CD4-positive, alpha-beta memory T cell (primary cell): ENCODE results near the gene CSF2RB. TPM values are rescaled to one million over a fixed set of nuclear protein-coding genes. Genes with fewer than 3 reads are reported as not detected.

Experiments used
- CTCF ChIA-PET: fragments of 350-600 bp; sonication (Branson Sonifier 250); formaldehyde crosslinking; loops from one replicate; lab custom pipeline; 2021; ENCODE audit warnings: inconsistent platforms; ENCODE audit not compliant: partially characterized antibody; lab: Charles Lee
- POLR2A ChIA-PET: fragments of 350-600 bp; sonication (Branson Sonifier 250); formaldehyde crosslinking; loops from one replicate; lab custom pipeline; 2021; ENCODE audit not compliant: partially characterized antibody; lab: Charles Lee
- DNase-seq, 5 donors: peaks; one replicate each; pipeline versions ENCODE4 v3.0.0 to v3.0.0-alpha.2; 2020 to 2022; ENCODE audit warnings: mixed read lengths in 1 of 5
- H3K27ac ChIP-seq: one replicate; pipeline ENCODE4 v1.7.0; 2013; ENCODE audit warnings: low read depth, low read length
- H3K27me3 ChIP-seq: 2 replicates; pipeline ENCODE4 v1.7.0; 2013; ENCODE audit warnings: mild to moderate bottlenecking, low read length, moderate library complexity; ENCODE audit not compliant: insufficient read depth
- H3K36me3 ChIP-seq: 2 replicates; pipeline ENCODE4 v1.7.0; 2013; ENCODE audit warnings: mild to moderate bottlenecking, low read length, moderate library complexity; ENCODE audit not compliant: insufficient read depth
- H3K4me1 ChIP-seq: 2 replicates; pipeline ENCODE4 v1.7.0; 2013; ENCODE audit warnings: mild to moderate bottlenecking, low read length, moderate library complexity; ENCODE audit not compliant: insufficient read depth
- H3K4me3 ChIP-seq, 2 donors: one replicate each; pipeline ENCODE4 v1.7.0; 2013; ENCODE audit warnings: low read length in 2 of 2, mild to moderate bottlenecking in 1 of 2
- H3K9me3 ChIP-seq, 2 donors: one replicate each; pipeline ENCODE4 v1.7.0; 2013; ENCODE audit warnings: low read length in 2 of 2, control low read depth in 1 of 2; ENCODE audit not compliant: control insufficient read depth in 1 of 2
- H3K27ac Mint-ChIP-seq, 7 donors: one replicate each; pipeline ENCODE4 v1.8.0; 2020 to 2021; ENCODE audit warnings: mixed read lengths in 7 of 7, mild to moderate bottlenecking in 6 of 7, inconsistent platforms in 3 of 7, moderate library complexity in 3 of 7
- H3K27me3 Mint-ChIP-seq, 2 donors: one replicate each; pipeline ENCODE4 v1.8.0; 2020 to 2021; ENCODE audit warnings: mixed read lengths in 2 of 2
- H3K36me3 Mint-ChIP-seq, 2 donors: one replicate each; pipeline ENCODE4 v1.8.0; 2020 to 2021; ENCODE audit warnings: mixed read lengths in 2 of 2, inconsistent platforms in 1 of 2, mild to moderate bottlenecking in 1 of 2
- H3K4me1 Mint-ChIP-seq, 4 donors: one replicate each; pipeline ENCODE4 v1.8.0; 2020 to 2021; ENCODE audit warnings: mixed read lengths in 4 of 4, mild to moderate bottlenecking in 1 of 4
- H3K4me3 Mint-ChIP-seq, 8 donors: one replicate each; pipeline ENCODE4 v1.8.0; 2020 to 2021; ENCODE audit warnings: mixed read lengths in 8 of 8, mild to moderate bottlenecking in 7 of 8, moderate library complexity in 6 of 8, inconsistent platforms in 3 of 8
- H3K9me3 Mint-ChIP-seq, 8 donors: one replicate each; pipeline ENCODE4 v1.8.0; 2020 to 2021; ENCODE audit warnings: mixed read lengths in 8 of 8, mild to moderate bottlenecking in 5 of 8, inconsistent platforms in 3 of 8, moderate library complexity in 1 of 8
- intact Hi-C: fragments of 100-400 bp; cut with micrococcal nuclease; formaldehyde crosslinking; loops from one replicate; pipeline ENCODE4 v1.15.1; 2023
- polyA plus RNA-seq, 2 donors: library from polyadenylated mRNA; unstranded; fragments of 300-500 nt; fragmentation: Illumina TruSeq; gene quantifications; one replicate each; pipeline ENCODE4 v1.2.3, GENCODE V29; 2021
- total RNA-seq, 2 experiments: library from RNA; stranded (reverse); gene quantifications; one replicate each; pipeline ENCODE4 v1.2.3, GENCODE V29; 2021

CSF2RB gene
- total and polyA plus RNA-seq, 4 experiments from 2014 or later = 0.34 to 1.2 (median 1.2) TPM; not detected in 1

DNA sequence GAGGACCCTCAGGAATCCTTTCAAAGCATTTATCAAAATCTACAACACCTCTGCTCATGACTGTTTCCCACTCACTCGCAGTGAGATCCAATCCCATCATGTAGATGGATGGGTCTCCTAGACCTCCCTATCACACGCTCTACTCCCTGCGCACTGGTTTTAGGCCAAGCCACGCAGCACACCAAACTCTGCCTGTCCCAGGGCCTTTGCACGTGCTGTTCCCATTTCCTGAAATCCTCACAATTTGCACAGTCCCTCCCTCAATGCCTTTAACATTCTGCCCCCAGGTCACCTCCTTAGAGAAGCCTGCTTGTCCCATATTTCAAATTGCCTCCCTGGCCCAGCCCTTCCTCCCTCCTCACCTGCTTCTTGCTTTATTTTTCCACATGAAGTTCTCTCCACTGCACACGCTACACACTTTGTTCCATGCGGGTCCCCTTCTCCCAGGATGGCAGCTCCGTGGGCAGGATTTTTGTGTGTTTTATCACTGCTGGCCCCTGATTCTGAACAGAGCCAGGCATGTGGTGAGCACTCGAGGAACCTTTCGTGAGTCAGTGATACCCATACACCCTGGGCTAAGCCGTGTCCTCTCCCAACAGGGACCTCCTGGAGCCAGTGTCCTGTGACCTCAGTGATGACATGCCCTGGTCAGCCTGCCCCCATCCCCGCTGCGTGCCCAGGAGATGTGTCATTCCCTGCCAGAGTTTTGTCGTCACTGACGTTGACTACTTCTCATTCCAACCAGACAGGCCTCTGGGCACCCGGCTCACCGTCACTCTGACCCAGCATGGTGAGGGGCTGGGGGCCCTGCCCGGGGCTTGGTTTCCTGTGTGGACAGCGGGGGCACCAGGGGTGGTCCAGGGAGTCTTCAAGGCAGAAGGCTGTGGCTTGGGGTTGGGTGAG, 12.2 kb downstream of the CSF2RB start:
- Mint-ChIP-seq H3K27ac (peak overlapping the region in 2 of 7 donors; percentile 17 to 48), H3K4me1 (no peaks in the 10 kb centered on the region)
- CTCF ChIA-PET = no interaction called here

DNA sequence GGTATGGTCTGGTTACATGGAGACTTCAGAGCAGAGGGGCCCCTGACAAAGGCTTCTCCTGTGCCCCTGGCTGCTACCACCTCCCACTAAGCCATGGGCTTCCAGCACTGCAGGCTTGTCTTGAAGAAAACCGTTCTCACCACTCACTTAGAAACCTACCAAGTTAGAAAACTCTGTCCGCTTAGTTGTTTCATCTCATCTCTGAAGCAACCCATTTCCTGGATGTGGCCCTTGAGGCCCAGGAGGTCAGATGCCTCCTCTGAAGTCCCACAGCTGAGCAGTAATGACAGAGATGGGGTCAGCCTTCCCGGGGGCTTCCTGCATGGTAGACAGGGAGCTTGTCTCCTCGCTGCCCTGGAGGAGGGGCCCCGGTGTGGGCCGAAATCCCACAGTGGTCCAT, 12.9 kb downstream of the CSF2RB start:
- H3K9me3 Mint-ChIP-seq = no peaks in the 10 kb centered on the region
- no peaks in the 10 kb centered on the region for H3K36me3 ChIP-seq
- no peaks in the 10 kb centered on the region for H3K36me3 Mint-ChIP-seq
- H3K27me3 Mint-ChIP-seq = peaks cover 9 to 23% of the 10 kb centered on the region in 2 donors
- POLR2A ChIA-PET = no interaction called here
- no peak overlapping the region for H3K4me3 ChIP-seq
- no peaks in the 10 kb centered on the region for H3K27me3 ChIP-seq
- no peaks in the 10 kb centered on the region for H3K9me3 ChIP-seq
- DNase-seq = no peak
- no peak overlapping the region for H3K27ac Mint-ChIP-seq
- H3K27ac ChIP-seq = no peak overlapping the region
- H3K4me1 ChIP-seq = no peaks in the 10 kb centered on the region
- no peaks in the 10 kb centered on the region for H3K4me1 Mint-ChIP-seq
- CTCF ChIA-PET = interaction anchor here (1.4 kb wide), 1 partner anchor 70 kb away, joined by 3 read pairs; no protein-coding TSS in a partner anchor
- intact Hi-C loops = no loop called here
- no peak overlapping the region for H3K4me3 Mint-ChIP-seq

More for the DNA sequence above, 12.2 kb downstream of the CSF2RB start:
- no peaks in the 10 kb centered on the region for H3K27me3 ChIP-seq
- POLR2A ChIA-PET = no interaction called here
- no peaks in the 10 kb centered on the region for H3K36me3 Mint-ChIP-seq
- no peaks in the 10 kb centered on the region for H3K36me3 ChIP-seq
- H3K4me3 ChIP-seq = no peak overlapping the region
- no peak overlapping the region for H3K4me3 Mint-ChIP-seq
- no peak overlapping the region for H3K27ac ChIP-seq
- H3K27me3 Mint-ChIP-seq = peaks cover 11 to 29% of the 10 kb centered on the region in 2 donors
- no peak for DNase-seq
- no peaks in the 10 kb centered on the region for H3K4me1 ChIP-seq
- H3K9me3 Mint-ChIP-seq = no peaks in the 10 kb centered on the region
- intact Hi-C loops = no loop called here
- H3K9me3 ChIP-seq = no peaks in the 10 kb centered on the region

DNA sequence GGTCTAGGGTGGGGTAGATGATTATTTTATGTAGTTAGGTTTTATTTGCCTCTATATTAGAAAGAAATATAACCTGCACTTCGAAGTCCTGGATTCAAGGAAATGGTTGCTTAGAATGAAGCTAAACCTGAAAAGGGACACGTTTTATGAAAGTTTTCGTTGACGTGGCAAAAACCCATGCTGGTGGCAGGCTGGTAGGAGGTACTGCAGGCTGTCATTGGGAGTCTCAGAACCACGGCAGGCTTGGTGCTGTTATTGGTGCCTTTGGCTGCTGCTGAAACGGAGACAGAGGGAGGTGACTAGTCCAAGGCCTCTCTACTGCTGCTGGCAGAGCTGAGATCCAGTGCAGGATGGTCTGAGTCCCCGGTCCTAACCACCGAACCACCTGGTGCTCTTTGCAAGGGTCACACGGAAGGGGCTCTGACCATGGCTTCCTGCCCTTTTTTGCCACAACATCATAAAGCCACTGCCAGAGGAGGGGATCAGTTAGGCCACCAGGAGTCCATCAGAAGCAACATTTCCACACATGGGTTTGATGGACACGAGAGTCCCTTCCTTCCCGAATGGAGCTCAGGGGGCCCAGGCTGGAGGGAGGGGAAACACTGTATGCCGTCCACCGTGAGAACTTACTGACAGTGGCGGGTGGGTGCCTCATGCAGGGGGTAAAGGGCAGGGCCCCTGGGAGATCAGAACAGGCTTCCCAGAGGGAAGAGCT, 13.4 kb downstream of the CSF2RB start:
- CTCF ChIA-PET = interaction anchor here (1.4 kb wide), 1 partner anchor 71 kb away, joined by 3 read pairs; no protein-coding TSS in a partner anchor
- Histone ChIP-seq H3K27ac (no peak overlapping the region), H3K27me3 (no peaks in the 10 kb centered on the region), H3K4me3 (no peak overlapping the region), H3K4me1 (no peaks in the 10 kb centered on the region), H3K9me3 (no peaks in the 10 kb centered on the region), H3K36me3 (no peaks in the 10 kb centered on the region)
- Mint-ChIP-seq H3K27ac (peak overlapping the region in 1 of 7 donors; percentile 13), H3K36me3 (no peaks in the 10 kb centered on the region), H3K9me3 (no peaks in the 10 kb centered on the region), H3K27me3 (peaks cover 9 to 22% of the 10 kb centered on the region in 2 donors), H3K4me3 (no peak overlapping the region), H3K4me1 (no peaks in the 10 kb centered on the region)
- POLR2A ChIA-PET = no interaction called here
- DNase-seq = no peak
- intact Hi-C loops = no loop called here

DNA sequence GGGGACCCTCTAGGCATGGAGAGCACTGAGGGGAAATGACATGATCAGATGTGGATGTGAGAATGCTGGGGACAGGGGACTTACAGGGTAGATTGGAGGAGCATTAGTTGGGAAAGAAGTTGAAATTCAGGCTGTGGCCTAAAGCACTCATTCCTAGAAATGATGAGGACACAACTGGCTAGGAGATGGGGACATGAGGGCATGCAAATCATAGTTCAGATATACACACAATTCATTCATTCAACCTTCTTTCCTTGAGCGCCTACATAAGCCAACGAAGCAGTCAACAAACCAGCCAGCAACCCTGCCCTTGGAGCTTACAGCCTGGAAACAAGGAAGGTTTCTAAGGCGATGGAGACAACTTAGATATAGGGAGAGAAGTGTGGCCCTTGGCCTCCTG, 14.2 kb downstream of the CSF2RB start:
- no peak for DNase-seq
- POLR2A ChIA-PET = no interaction called here
- H3K4me3 ChIP-seq = no peak overlapping the region
- H3K36me3 ChIP-seq = no peaks in the 10 kb centered on the region
- no peak overlapping the region for H3K27ac ChIP-seq
- no peak overlapping the region for H3K4me3 Mint-ChIP-seq
- CTCF ChIA-PET = interaction anchor here (1.4 kb wide), 1 partner anchor 72 kb away, joined by 3 read pairs; no protein-coding TSS in a partner anchor
- no peak overlapping the region for H3K27ac Mint-ChIP-seq
- H3K4me1 ChIP-seq = no peaks in the 10 kb centered on the region
- no peaks in the 10 kb centered on the region for H3K9me3 ChIP-seq
- intact Hi-C loops = no loop called here
- no peaks in the 10 kb centered on the region for H3K27me3 ChIP-seq
- no peaks in the 10 kb centered on the region for H3K9me3 Mint-ChIP-seq
- H3K4me1 Mint-ChIP-seq = no peaks in the 10 kb centered on the region
- no peaks in the 10 kb centered on the region for H3K36me3 Mint-ChIP-seq
- peaks cover 9 to 23% of the 10 kb centered on the region in 2 donors for H3K27me3 Mint-ChIP-seq

DNA sequence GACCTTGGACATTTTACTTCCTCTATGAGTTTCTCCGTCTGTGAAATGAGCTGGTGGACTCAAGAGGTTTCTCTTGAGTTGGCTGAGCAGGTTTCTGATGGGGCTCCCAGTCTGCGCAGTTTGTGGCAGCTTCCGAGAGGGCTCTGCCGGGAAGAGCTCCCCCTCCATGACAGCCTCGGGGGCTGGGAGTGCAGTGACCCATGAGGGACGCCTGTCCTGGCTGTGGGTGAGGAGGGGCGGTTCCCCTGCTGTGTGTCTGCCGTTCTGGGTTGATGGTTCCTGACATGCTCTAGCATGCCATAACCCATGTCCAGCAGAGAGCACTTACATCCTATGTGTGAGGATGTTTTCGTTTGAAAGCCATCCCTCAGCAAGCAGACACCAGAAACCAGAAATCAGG, 14.8 kb downstream of the CSF2RB start:
- H3K9me3 ChIP-seq = no peaks in the 10 kb centered on the region
- Mint-ChIP-seq H3K36me3 (no peaks in the 10 kb centered on the region), H3K9me3 (no peaks in the 10 kb centered on the region), H3K27ac (no peak overlapping the region), H3K4me1 (no peaks in the 10 kb centered on the region), H3K4me3 (no peak overlapping the region), H3K27me3 (peaks cover 9 to 24% of the 10 kb centered on the region in 2 donors)
- no peaks in the 10 kb centered on the region for H3K4me1 ChIP-seq
- POLR2A ChIA-PET = no interaction called here
- H3K27me3 ChIP-seq = no peaks in the 10 kb centered on the region
- DNase-seq = no peak
- no peak overlapping the region for H3K4me3 ChIP-seq
- intact Hi-C loops = no loop called here
- H3K36me3 ChIP-seq = no peaks in the 10 kb centered on the region
- CTCF ChIA-PET = no interaction called here
- no peak overlapping the region for H3K27ac ChIP-seq

DNA sequence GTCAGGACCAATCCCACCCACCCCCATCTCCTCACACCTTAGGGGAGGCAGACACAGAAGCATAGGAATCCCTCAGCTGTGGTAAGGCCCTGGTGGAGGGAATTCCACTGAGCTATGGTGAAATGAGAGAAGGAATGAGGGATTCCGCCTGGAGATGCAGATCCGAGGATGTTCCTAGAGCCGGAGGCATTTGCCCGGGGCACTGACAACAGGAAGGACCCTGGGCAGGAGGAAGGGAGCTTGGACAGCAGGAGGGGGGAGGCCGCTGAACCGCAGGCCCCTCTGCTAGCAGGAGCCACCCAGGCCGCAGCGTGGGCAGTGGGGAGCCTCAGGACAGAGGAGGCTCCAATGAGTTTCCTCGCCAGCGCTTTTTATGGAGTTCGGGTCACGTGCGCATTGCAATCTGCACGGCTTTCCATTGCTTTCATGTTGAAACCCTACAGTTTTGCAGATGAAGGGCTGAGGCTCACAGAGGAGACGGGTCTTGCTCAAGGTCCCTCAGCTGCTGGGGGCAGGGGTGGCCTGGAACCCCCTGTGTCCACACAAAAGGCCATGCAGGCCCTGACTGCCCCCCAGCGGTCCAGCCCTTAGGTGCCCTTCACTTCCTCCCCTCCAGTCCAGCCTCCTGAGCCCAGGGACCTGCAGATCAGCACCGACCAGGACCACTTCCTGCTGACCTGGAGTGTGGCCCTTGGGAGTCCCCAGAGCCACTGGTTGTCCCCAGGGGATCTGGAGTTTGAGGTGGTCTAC, 15.5 kb downstream of the CSF2RB start:
- no peaks in the 10 kb centered on the region for H3K9me3 Mint-ChIP-seq
- intact Hi-C loops = no loop called here
- Histone ChIP-seq H3K9me3 (no peaks in the 10 kb centered on the region), H3K4me3 (no peak overlapping the region), H3K4me1 (no peaks in the 10 kb centered on the region), H3K36me3 (no peaks in the 10 kb centered on the region), H3K27ac (no peak overlapping the region), H3K27me3 (no peaks in the 10 kb centered on the region)
- H3K36me3 Mint-ChIP-seq = no peaks in the 10 kb centered on the region
- H3K27ac Mint-ChIP-seq = peak overlapping the region in 1 of 7 donors; percentile 30
- POLR2A ChIA-PET = no interaction called here
- H3K4me3 Mint-ChIP-seq = no peak overlapping the region
- no peak for DNase-seq
- CTCF ChIA-PET = no interaction called here
- no peaks in the 10 kb centered on the region for H3K4me1 Mint-ChIP-seq
- peaks cover 9 to 24% of the 10 kb centered on the region in 2 donors for H3K27me3 Mint-ChIP-seq

DNA sequence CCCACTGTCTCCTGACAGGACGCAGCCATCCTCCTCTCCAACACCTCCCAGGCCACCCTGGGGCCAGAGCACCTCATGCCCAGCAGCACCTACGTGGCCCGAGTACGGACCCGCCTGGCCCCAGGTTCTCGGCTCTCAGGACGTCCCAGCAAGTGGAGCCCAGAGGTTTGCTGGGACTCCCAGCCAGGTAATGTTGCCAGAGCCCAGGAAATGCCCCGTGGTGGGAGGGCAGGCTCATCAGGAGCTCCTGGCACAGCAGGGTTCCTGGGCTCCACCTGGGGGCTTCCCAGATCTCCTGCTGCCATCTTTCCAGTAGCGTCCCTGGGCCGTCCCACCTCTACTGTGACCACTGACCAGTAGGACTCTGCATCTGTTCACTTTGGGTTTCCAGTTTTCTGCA, 16.2 kb downstream of the CSF2RB start:
- Histone ChIP-seq H3K27me3 (no peaks in the 10 kb centered on the region), H3K4me3 (no peak overlapping the region), H3K4me1 (no peaks in the 10 kb centered on the region), H3K36me3 (no peaks in the 10 kb centered on the region), H3K9me3 (no peaks in the 10 kb centered on the region), H3K27ac (no peak overlapping the region)
- Mint-ChIP-seq H3K9me3 (no peaks in the 10 kb centered on the region), H3K4me3 (no peak overlapping the region), H3K36me3 (no peaks in the 10 kb centered on the region), H3K27ac (no peak overlapping the region), H3K4me1 (no peaks in the 10 kb centered on the region), H3K27me3 (peaks cover 9 to 22% of the 10 kb centered on the region in 2 donors)
- POLR2A ChIA-PET = no interaction called here
- DNase-seq = no peak
- intact Hi-C loops = no loop called here
- CTCF ChIA-PET = interaction anchor here (0.6 to 1.4 kb wide), 2 partner anchors 48 to 73 kb away, joined by 3 to 4 read pairs; no protein-coding TSS in a partner anchor
